Activated CD8-positive, alpha-beta memory T cell treated with anti-CD3 and anti-CD28 coated beads for 4 hours (primary cell): ENCODE data around the gene PGBD4.
A peak's percentile ranks its signal among the peaks of the same experiment; 100 is the strongest.

Source experiments
- DNase-seq, 2 donors: peaks; one replicate each; pipeline ENCODE4 v3.0.0-alpha.2; 2020; ENCODE audit warnings: low read depth in 2 of 2

Gene PGBD4

GRCh38 chr15:34101366-34102174, at the start of gene PGBD4, which contains the start of gene EMC7:
TSS of gene PGBD4 (plus strand) at chr15:34102083. CDS start at chr15:34102532, 449 bp downstream.
TSS of gene EMC7 (minus strand) at chr15:34101862. CDS start at chr15:34101839, 23 bp downstream.
- DNase-seq, result peak; percentile 99

- DNase-seq, result no peak
These were observed 47.7 kb upstream of the PGBD4 start for GRCh38 chr15:34054081-34054707.

GRCh38 chr15:34055868-34056595, 45.9 kb upstream of the PGBD4 start:
- DNase-seq, result no peak

GRCh38 chr15:34056911-34057310, 45.0 kb upstream of the PGBD4 start:
- DNase-seq, result no peak

- no peak for DNase-seq
These were observed 42.4 kb upstream of the PGBD4 start for GRCh38 chr15:34059476-34059875.

GRCh38 chr15:34059946-34060345, 41.9 kb upstream of the PGBD4 start:
- DNase-seq, result no peak

- DNase-seq, result no peak
These were observed 37.4 kb upstream of the PGBD4 start for GRCh38 chr15:34064438-34064837.

GRCh38 chr15:34065261-34065660, 36.6 kb upstream of the PGBD4 start:
- DNase-seq, result no peak

GRCh38 chr15:34065941-34066340, 35.9 kb upstream of the PGBD4 start:
- DNase-seq, result no peak

- no peak for DNase-seq
These were observed 31.9 kb upstream of the PGBD4 start for GRCh38 chr15:34070003-34070402.

GRCh38 chr15:34076785-34077184, 25.1 kb upstream of the PGBD4 start:
- no peak for DNase-seq

- no peak for DNase-seq
These were observed 23.0 kb upstream of the PGBD4 start for GRCh38 chr15:34078900-34079299.

- no peak for DNase-seq
These were observed 22.0 kb upstream of the PGBD4 start for GRCh38 chr15:34079904-34080303.

GRCh38 chr15:34084086-34084485, 17.8 kb upstream of the PGBD4 start:
- no peak for DNase-seq

GRCh38 chr15:34085746-34086145, 16.1 kb upstream of the PGBD4 start:
- DNase-seq, result no peak

GRCh38 chr15:34099914-34100313, 2.0 kb upstream of the PGBD4 start:
- DNase-seq, result no peak

GRCh38 chr15:34102175-34102925, 467 bp downstream of the PGBD4 start:
- no peak for DNase-seq

GRCh38 chr15:34106423-34106822, 4.5 kb downstream of the PGBD4 start:
- no peak for DNase-seq

- no peak for DNase-seq
These were observed 5.4 kb downstream of the PGBD4 start for GRCh38 chr15:34107315-34107714.

- DNase-seq, result no peak
These were observed 8.1 kb downstream of the PGBD4 start for GRCh38 chr15:34109797-34110663.

- no peak for DNase-seq
These were observed 9.6 kb downstream of the PGBD4 start for GRCh38 chr15:34111488-34111887.
